ENCODE measurements around the gene IRF8.
"Not testable (repeated sequence)": the region's sequence is repeated elsewhere in the genome, so short reads cannot be mapped to it uniquely, and the experiment has no call there.

IRF8 gene

DNA sequence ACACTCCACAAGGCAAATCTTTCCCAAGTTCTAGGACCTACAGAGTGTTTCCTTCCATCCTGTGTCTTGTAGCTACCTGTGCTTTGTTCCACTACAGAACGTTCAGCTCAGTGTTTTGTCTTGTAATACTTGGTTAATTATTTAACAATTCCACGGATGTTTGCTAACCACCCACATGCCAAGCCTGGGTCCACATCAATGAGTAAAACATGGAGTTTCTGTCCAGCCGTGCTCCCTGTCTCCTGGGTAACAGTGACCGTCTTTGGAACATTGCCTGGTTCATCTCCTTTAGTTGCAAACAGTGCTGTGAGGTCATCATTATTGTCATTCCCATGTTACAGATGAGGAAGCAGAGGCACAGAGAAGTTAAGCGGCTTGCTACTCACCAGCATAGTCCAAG lies 41.3 kb downstream of the IRF8 start:
- no peak for DNase-seq

DNA sequence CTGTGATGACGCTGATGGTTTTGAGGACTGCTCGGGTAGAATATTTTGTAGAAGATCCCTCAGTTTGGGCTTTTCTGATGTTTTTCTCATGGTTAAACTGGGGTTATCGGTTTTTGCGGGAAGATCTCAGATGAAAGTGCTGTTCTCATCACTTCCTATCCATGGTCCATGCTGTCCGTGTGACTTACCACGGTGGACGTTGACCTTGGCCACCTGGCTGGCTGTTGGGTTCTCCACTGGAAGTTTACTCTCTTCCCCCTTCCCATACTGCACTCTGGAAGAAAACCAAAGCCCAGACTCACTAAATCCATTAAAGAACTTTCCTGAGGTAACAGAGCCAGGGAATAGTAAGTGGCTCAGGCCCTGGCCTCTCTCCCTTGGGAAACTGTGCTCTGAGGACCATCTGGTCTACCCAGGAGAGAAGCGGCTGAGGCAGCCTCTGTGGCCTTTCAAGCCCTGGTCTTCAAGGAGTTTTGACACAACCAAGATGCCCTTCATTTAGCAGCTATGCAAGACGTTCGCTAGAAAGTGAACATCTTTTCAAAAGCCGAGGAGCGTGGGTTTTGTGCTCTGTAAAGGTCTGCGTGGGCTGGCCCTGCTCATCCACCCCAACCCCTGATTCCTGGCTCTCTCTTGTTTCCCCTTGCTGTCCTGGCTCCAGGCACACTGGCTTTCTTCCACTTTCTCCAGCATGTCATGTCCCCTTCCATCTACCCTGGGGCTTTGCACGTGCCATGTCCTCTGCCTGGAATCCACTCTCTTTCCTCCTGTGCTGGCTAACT lies 43.1 kb downstream of the IRF8 start:
- DNase-seq: no peak

DNA sequence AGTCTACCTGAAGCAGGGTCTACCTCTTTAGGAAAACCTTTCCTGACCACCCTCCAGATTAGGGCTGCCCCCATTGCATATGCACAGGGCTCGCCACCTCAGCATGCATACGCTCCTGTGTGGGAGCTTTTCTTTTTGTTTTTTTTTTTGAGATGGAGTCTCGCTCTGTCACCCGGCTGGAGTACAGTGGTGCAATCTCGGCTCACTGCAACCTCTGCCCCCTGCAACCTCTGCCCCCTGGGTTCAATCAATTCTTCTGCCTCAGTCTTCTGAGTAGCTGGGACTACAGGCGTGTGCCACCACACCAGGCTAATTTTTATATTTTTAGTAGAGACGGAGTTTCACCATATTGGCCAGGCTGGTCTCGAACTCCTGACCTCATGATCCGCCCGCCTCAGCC lies 43.7 kb downstream of the IRF8 start:
- not testable (repeated sequence) for DNase-seq

DNA sequence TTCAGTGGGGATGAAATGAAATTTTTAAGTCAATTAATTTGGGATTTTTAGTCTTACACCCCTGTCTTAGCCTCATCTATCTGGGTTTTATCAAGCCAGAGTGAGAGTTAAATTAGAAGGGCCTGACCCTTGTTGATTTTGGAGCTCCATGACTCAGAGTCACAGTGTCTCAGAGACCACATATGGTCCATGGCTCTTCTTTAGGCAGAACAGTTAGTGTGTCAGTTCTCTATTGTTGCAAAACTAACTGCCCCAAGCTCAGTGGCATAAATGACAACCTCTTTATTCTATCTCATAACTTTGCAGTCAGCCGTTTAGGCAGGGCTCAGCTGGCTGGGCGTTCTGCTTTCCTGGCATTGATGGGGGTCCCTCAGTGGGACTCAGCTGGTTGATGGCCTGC lies 44.7 kb downstream of the IRF8 start:
- no peak for DNase-seq

DNA sequence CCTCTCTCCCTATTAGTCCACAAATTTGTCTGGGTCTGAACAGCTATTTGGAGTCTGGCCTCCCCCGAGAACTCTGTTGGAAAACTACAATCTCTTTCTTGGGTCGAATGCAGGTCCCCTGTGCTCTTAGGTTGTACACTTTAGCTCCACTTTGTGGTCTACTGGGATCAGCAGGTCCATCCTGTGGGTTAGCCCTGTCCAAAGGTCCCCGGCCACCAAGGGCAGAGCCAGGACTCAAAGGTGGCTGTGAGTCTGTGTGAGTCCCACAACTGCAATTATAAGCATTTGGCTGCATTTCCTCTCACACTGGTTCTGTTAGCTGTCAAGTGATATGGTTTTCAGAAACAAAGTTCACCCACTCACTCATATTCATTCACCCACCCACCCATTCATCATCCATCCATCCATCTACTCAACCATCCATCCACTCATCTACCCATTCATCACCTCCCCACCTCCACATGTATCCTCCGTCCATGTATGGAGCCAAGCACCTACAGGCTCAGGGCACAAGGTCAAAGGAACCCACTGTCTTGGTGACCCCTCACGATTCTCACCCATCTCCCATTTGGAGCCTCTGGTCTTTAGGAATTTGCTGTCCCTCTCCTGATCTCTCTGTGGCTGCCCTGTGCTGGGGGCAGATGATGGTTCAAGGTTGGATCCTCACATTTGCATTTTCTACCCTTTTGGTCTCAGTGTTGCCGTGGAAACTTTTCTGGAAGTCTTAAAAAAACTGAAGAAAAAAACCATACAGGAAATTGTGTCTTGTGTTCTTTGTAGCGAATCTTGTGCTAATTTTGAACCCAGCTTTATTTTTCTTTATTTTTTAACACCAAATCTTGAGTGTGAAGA lies 45.8 kb downstream of the IRF8 start:
- DNase-seq: no peak

DNA sequence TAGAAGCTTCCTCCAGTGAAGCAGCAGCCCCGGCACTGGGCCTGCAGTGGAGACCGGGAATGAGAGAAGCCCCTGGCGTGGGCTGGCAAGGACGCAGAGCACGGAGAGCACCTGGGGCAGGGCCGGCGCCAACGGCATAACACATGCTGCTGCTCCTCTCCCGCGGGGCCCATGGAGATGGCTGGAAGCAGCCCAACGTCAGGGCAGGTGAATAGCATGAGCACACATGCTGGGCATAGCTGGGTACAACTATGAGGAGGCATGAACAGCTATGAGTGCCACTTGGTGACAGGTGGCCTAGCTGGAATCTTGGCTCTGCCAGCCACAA lies 46.4 kb downstream of the IRF8 start:
- no peak for DNase-seq

DNA sequence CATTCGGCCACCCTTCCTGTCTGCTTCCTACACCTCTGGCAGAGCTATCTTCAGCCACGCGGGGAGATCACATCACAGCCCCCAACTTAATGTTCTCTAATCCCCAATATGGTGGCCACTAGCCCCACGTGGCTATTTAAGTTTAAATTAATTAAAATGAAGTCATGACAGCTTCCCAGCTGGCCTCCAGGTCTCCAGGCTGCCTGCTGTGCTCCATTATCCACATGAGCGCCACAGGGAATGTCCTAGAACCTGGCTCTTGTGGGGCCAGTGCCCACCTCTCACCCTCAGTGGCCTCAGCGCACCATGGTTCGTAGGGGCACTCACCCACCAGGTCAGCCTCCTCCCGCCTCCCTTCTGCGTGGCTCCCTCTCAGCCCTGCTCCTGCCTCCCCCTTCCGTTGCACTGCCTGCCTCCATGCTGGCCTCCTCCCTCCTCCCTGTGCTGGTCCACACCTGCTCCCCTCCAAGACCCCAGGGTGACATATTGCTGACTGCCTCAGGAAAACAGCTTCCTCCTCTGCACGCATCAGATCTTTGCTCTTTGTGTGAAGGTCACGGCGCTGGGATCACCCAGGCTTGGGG lies 47.7 kb downstream of the IRF8 start:
- DNase-seq: no peak

DNA sequence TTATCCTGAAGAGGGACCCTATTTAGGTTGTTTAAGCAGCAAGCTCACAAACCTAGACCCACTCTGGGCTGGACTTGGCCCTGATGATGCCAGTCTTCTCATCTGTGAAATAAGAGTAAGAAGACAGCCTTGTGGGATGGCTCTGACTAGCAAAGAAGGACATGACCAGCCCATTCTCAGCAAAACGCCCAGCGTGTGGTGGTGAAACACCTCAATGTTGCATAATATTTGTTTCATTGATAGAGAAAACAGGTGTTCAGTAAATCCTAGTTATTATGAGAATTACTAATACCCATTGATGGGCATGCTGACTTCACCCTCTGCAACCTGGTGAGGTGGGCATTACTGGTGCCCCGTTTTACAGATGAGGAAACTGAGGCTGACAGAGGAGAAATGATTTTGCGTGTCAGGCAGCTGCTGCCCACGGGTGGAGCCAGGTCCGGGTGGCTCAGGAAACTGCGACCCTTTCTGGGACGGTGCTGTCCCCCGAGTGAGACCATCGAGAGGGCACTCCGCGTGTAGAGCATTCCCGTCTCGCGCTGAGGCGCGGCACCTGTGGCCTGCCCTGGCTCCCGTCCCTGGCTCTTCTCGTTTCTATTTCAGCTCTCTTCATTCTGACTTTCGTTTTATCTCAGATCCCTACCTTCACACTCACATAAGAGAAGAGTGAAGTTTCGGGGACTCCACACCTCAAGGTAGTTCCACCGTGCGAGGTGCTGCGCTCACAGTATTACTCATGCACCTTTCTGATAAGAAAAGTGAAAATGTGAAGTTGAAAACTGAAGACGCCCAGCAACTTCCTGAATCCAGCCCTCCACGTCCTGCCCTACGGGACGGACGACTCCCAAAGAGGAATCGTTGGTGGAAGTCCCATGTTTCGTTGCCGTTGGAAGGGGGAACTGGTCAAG lies 48.5 kb downstream of the IRF8 start:
- DNase-seq: peak; percentile 33

DNA sequence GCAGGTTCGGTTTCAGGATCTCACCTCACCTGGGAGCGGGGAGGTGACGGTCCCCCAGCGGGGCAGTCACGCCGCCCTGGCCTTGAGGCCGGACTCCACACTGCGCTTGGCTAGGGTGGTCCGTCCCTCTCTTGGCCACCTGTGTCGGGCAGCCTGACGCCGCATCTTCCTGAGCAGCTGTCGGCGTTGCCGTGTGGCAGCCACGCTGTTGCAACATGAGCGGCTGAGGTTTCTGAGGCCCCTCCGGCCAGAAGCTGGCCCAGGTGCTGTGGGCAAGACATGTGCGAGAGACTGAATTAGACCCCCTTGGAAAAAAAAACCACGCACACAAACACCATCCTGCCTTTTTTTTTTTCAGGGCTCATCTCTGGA lies 49.2 kb downstream of the IRF8 start:
- DNase-seq: no peak

DNA sequence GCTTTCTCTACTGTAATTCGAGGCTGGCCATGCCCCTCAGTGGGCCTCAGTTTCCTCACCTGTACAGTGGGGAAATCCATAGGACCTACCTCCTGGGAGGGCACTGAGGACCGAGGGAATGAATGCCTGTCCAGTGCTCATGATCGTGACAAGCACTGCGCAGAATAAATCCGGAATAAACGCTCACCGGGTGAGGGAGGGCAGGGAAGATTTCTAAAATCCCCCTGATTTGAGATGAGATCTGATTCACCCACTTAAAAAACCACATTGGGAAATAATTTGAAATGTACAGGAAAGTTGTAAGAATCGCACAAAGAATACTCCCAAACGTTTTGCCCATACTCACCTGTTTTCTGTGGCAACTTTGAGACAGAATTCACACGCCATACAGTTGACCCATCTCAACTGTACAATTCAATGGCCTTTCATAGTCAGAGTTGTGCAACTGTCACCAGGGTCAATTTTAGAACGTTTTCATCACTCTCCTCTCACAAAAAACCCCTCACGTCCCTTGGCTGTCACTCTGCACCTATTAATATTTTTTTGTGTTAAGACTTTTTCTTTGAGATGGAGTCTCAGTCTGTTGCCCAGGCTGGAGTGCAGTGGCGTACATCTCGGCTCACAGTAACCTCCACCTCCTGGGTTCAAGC lies 49.8 kb downstream of the IRF8 start:
- no peak for DNase-seq

DNA sequence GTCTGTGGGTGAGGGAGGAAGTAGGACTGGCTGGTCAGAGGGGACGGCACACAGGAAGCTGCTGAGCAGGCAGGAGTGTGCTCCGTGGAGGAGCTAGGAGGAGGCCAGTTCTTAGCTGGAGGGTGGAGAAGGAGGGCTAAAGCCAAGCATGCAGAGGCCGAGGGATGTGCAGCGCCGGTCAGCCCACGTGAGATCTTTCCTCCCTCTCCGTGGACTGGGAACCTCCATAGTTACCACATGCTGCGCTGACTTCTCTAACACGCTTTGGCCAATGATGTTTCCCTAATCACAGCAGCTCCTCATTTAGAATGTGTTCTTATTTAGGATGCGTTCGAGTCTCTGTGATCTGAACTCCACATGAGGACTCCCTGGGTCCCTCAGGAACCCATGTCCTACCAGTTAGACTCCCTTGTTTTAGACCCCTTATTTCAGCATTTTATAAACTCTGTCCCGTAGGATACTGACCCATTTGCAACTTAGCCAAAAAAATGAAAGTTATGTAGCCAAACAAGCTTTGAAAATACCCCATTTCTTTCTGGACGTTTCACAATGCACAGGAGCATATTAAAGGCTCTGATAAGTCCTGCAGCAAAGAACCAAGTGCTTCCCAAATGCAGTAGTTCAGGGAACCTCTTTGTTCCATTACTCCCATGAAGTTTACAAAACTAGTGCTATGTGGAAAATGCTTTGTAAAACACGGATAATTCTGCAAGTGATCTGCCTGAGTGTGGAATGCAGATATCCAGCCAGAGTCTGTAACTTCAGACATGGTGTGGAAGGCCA lies 51.4 kb downstream of the IRF8 start:
- no peak for DNase-seq

DNA sequence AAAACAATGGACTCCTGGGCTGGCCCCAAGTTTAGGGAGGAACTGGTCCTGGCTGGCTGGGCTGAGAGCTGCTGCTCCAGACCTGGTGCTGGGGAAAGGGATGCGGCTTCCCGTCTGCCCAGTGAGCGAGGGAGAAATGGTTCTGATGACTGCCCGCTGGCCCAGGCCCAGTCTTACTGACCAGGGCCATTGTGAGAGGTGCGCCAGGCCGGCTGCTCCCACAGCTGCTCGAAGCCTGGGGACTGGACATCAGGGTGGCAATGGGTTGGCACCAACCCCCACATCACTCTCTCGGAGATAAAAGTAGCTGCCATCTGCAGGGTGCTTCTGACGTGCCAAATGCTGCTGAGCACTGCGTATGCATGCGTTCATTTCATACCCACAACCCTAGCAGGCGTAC lies 53.2 kb downstream of the IRF8 start:
- DNase-seq: no peak

DNA sequence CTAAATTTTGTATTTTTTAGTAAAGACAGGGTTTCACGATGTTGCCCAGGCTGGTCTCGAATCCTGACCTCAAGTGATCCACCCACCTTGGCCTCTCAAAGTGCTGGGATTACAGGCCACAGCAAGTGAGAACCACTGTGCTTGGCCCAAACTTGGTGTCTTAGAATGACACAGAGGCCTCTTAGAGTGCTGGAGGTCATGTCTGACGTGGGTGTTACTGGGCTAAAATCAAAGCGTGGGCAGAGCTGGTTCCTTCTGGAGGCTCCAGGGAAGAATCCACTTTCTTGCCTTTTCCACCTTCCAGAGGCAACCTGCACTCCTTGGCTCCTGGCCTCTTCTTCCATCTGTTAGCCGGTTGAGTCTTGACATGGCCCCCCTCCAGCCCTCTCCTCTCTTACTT lies 53.8 kb downstream of the IRF8 start:
- no peak for DNase-seq

DNA sequence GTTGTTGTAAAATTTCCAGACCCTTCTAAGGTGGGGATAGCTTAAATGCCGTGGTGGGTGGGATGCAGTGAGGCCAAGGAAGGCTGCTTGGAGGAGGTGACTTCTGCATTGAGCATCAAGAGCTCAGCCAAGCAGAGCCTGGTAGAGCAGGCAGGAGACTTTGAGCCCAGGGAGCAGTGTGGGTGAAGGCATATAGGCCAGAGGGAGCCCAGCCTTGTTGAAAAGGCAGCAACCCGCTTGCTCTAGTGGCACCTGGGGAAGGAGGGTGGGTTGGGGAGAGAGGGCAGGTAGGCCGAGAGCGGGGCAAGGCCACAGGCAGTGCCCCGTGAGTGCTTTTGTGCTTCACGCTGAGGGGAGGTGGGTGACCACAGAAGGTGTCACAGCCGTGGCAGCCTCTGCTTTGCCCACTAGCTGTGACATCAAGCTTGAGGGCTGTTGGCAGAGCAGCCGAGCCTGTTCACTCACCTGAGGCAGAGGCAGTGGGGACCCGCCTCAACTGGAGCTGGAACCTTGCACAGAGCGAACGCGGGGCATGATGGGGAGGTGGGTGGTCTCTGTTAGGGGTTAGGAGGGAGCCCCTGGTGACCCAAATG lies 56.1 kb downstream of the IRF8 start:
- DNase-seq: no peak

DNA sequence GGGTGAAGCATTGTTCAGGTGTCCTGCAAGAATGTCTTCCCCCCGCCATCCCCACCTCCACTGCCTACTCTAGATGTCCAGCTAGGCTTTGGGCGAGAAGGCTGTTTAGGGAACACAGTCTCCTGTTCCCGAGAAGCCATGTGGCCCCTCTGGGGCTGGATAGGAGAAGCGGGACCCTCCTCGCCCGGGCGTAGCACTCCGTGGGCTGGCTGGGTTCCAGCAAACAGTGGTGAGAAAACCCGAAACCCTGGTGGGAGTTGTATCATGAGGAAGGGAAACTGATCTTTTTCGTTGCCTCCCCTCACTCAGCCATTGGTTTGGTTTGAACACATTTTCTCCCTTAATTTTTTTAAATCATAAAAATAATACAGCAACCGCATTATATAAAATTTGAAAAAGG lies 56.6 kb downstream of the IRF8 start:
- no peak for DNase-seq

DNA sequence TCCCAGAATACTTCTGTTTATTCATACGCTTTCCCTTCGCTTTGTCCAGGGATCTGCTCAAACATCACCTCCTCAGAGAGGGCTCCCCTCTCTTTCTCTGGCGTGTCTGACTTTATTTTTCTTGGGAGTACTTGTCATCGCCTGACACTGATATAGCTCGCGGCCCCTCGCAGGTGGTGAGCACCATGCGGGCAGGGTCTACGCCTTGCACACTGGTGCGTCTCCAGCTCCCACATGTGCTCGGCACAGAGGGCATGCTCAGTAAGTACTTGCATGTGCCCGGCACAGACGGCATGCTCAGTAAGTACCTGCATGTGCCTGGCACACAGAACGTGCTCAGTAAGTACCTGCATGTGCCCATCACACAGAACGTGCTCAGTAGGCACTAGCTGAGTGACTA lies 57.5 kb downstream of the IRF8 start:
- no peak for DNase-seq

DNA sequence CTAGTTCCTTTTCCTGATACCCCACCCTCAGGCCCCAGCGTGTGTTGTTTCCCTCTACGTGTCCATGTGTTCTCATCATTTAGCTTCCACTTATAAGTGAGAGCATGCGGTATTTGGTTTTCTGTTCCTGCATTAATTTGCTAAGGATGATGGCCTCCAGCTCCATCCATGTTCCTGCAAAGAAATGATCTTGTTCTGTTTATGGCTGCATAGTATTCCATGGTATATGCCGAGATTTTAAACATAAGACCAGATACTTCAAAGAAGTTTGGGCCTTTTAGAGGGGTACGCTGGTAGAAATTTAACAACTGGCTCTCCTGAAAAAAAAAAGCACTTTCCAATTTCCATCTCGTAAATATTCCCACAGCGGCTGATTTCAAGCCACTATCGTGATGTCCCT lies 59.8 kb downstream of the IRF8 start:
- no peak for DNase-seq

DNA sequence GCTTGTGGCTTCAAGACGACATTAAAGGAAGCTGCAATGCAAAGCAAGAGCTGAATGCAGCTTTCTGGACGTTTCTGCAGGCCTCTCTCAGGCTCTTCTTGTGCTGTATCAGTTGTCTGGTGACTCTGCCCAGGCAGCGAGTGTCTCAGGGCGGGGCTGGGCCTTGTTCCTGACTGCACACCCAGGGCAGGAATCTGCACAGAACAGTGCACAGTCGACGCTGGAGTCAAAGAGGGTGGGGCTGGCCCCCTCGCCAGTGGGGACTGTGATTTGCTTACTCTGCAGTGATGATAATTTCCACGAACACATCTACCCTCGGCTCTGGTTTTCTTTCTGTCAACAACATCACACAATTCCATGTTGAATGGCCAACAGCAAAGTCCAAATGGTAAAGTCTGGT lies 60.7 kb downstream of the IRF8 start:
- DNase-seq: no peak

DNA sequence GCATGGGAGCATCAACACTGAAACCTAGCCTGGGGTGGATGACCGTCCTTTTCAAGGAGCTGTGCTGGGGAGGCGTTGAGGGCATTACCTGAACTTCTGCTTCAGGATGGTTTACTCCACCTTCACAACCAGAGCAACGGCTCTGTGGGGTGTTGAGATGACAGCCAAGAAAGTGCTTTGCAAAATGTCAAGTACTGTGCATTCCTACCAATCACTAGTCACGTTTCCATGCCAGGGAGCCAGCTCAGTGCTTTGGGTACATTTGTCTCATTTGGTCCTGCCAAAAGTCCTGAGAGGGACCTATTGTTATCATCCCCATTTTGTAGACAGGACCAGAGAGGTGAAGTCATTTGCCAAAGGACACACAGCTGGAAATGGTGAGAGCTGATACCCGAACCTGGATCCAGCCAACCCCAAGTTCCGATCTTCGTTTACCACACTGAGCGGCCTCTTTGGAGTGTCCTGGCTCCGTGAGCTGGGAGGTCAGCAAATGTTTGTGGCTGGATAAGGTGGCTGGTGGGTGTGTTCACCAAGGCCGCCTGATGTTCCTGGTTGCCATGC lies 61.6 kb downstream of the IRF8 start:
- no peak for DNase-seq

DNA sequence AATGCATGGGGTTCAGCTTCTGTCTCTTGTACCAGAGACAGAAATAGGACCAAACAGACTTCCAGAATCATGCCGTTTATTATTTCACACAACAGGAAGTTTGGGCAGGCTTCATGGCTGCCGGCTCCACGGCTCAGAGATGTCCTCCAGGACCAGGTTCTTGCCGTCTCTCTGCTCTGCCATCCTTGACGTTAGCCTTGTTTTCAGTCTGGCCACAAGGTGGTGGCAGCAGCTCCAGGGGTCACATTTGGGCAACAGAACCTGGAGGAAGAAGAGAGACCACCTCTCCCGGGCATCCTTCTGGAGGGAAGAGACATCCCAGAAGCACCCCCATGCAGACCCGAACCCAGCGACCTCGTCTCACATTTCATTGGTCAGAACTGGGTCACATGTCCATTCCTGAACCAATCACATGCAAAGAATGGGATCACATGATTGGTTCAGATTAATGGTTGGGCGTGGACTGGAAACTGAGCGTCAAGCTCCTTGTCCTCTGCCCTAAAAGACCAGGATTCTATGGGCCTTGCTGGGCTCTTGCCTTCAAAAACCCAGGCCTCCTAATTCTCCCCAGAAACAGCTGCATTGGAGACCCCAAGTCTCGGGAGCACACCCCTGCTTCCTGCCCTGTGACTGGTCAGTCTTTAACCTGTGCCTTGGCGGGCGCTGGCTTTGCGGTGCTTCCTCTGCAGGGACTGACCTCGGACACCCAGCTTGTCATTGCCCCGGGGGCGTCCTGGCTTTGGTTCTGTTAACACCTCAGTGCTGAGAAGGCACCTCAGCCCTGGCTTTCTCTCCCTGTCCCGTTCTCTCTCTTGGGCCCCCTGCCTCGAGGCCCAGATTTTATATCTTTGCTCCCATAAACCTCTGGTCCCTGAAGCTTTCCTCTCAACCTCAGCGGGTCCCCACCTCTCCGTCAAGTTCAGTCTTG lies 63.3 kb downstream of the IRF8 start:
- DNase-seq: no peak
